LNCAP (cell line): ENCODE measurements around the gene TERT.
A peak's percentile ranks its signal among the peaks of the same experiment; 100 is the strongest.

Experiments
- CTCF ChIP-seq: fragments of 450-650 bp; IDR thresholded peaks from 2 replicates; pipeline ENCODE4 v1.5.1; 2017; ENCODE audit warnings: mild to moderate bottlenecking

Gene TERT

DNA sequence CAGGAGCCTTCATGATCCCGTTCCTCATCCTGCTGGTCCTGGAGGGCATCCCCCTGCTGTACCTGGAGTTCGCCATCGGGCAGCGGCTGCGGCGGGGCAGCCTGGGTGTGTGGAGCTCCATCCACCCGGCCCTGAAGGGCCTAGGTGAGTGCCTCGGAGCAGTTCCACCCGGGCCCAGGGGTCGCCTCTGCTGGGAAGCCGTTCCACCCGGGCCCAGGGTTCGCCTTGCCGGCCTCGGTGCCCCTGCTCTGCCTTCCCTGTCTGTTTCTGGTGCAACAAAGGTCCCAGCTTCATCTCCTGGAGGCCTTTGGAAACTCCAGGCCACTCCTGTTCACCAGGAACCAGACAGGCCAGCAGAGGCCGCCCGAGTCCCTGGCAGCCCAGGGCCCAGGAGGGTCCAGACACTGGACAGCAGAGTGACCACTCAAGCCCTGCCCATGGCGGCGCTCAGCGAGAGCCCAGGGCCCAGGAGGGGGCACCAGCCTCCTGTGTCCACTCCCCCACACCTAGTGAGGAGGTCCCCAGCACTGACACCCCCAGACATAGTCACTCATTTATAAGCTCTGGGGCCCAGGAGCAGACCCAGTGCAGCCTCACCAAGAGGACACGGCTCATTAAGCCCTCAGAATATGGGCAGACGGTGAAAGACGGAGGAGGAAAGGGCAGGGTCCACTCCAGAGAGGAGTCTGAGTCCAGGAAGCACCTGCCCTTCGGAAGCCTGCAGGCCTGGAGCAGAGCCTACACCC, 86.0 kb downstream of the TERT start:
- TF ChIP-seq CTCF = peak; percentile 52

DNA sequence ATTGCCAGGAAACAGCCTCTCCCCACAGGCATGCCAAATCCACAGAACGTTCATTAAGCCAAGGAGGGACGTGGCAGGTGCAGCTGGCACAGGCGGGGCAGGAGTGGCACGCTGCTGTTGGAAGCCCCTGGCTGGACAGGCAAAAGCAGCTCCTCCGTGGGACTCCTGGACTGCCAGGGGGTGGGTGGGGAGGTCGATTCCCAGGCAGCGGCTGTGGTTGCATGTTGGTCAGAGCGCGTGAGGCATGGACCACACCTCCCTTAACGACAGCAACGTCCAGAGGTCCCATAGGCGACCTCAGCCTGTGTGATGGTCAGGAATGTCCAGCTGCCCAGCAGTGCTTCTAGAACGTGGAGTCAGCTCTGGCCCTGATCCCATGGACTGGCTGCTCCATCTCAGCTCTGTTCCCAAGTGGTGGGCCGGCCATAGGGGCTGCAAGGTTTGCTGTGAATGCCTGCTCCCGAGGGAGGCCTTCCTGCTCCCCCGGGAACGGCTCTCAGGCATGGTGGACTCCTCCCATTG, 86.6 kb downstream of the TERT start:
- TF ChIP-seq CTCF = no peak

GRCh38 chr5:1207555-1207954, 87.3 kb downstream of the TERT start:
- TF ChIP-seq CTCF = no peak

GRCh38 chr5:1206521-1207412, 88.1 kb downstream of the TERT start:
- no peak for TF ChIP-seq CTCF

DNA sequence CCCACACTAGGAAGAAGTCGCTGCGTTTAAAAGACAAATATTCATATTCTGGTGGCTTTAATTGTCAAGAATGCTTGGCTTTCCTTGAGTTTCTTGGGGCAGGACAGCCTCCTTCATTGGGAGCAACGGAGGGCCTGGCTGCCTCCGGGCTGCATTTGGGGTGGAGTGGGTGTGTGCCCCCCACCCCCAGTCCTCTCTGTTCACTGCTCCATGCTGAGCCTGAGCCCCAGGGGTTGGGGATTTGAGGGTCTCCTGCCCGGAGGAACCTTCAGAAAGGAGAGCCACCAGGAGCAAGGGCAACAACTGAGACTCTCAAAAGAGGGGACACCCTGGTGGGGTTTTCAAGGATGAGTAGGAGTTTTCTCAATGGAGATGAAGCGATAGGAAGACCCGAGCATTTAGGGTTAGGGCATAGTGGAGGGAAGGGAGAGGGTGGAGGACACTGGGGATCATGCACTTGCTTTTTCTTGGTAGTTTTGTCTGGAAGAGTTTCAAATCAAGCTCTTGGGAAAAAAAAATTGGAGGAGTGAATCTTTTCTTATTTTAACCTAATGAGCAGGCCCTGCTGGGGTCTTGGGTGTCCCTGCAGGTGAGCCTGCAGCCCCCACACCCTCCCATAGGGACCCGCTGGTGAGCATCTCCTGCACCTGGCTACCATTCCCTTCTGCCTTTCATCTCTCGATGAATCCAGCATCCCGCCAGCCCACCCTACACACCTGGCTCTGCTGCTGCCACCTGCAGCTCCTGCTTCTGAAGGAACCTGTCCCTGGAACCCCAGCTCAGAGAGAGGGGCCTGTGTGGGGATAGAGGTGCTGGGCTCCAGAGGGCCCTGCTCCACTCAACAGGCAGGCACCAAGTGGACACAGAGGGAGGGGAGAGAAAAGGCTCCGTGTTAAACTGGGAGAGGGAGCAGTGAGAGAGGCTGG, 89.3 kb downstream of the TERT start:
- TF ChIP-seq CTCF = no peak

DNA sequence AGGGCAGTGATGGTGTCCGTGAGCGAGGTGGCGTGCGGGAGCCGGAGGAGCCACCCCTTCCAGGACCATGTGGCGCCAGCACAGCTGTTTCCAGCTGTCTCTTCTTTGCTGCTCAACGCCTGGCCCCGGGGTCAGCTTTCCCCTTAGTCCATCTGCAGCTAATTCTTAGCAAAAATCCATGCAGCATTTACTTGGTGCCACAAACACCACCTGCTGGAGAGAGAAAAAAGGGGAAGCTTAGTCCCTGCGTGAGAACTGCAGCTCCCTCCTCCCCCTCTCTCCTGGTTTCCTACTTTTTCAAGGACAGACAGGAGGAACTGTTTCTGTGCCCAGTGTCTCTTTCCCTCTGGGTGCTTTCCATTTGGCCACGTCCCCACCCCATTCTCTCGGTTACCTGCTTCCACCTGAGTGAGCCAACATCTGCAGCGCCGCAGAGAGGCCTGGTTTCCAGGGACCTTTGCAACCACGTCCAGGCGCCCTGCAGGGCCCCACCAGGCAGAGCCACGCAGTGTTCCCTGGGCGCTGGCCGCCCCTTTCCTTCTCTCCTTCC, 90.1 kb downstream of the TERT start:
- TF ChIP-seq CTCF = peak; percentile 31; the same call in 1 of the 2 replicates
